ENCODE measurements around the gene ADGRG4.
"Not testable (repeated sequence)": the region's sequence is repeated elsewhere in the genome, so short reads cannot be mapped to it uniquely, and the experiment has no call there.

Gene ADGRG4, protein sequence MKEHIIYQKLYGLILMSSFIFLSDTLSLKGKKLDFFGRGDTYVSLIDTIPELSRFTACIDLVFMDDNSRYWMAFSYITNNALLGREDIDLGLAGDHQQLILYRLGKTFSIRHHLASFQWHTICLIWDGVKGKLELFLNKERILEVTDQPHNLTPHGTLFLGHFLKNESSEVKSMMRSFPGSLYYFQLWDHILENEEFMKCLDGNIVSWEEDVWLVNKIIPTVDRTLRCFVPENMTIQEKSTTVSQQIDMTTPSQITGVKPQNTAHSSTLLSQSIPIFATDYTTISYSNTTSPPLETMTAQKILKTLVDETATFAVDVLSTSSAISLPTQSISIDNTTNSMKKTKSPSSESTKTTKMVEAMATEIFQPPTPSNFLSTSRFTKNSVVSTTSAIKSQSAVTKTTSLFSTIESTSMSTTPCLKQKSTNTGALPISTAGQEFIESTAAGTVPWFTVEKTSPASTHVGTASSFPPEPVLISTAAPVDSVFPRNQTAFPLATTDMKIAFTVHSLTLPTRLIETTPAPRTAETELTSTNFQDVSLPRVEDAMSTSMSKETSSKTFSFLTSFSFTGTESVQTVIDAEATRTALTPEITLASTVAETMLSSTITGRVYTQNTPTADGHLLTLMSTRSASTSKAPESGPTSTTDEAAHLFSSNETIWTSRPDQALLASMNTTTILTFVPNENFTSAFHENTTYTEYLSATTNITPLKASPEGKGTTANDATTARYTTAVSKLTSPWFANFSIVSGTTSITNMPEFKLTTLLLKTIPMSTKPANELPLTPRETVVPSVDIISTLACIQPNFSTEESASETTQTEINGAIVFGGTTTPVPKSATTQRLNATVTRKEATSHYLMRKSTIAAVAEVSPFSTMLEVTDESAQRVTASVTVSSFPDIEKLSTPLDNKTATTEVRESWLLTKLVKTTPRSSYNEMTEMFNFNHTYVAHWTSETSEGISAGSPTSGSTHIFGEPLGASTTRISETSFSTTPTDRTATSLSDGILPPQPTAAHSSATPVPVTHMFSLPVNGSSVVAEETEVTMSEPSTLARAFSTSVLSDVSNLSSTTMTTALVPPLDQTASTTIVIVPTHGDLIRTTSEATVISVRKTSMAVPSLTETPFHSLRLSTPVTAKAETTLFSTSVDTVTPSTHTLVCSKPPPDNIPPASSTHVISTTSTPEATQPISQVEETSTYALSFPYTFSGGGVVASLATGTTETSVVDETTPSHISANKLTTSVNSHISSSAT (N-terminal part only)

DNA sequence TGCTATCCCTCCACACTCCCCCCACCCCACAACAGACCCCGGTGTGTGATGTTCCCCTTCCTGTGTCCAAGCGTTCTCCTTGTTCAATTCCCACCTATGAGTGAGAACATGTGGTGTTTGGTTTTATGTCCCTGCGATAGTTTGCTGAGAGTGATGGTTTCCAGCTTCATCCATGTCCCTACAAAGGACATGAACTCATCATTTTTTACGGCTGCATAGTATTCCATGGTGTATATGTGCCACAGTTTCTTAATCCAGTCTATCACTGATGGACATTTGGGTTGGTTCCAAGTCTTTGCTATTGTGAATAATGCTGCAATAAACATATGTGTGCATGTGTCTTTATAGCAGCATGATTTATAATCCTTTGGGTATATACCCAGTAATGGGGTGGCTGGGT, at the start of gene ADGRG4:
TSS of gene ADGRG4 (plus strand) at position 243 of the 400 bp plus-strand sequence. CDS start 7,815 bp downstream, outside the sequence.
- H3K4me3 ChIP-seq: not testable (repeated sequence)

DNA sequence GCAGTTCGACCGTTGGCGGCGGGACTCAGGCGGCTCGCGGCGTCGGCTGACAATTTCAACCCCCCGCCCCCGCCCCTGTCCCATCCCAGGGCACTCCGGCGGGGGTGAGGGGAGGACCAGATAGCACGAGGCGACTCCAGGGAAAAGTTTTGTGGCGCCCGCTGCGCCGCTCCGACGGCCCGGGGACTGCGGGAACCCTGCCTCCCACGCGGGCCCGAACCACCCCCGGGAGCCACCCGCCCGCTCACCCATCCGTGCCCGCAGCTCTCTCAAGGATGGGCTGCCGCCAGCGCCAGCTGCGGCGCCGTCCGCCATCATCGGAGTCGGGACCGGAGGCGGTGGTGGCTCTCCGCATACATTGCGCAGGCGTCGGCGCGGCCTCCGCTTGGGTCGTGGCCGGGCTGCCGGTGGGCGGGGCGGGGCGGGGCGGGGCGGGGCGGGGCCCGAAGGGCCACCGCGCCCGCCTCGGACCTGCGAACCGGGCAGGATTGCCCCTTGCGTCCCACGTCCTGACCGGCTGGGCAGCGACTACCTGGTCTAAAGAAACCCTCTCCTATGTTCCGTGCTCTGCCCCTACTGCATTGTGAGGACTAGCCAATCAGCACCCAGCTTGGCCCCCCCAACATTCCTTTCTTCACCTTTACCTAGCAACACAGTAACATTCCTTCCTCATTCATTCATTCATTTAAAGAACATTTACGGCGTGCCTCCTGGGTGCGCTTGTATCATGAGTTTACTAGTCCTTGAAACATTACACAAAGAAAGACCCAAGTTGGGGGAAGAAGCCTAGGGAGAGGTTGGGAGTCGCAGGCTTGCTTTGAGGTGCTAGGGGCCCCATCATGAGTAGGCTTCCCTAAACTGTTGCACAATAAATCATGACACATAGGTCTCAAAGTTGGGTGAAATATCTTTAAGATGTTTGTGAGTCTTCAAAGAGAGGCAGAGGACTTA, 49.4 kb upstream of the ADGRG4 start, which contains the start of gene MAP7D3:
TSS of gene MAP7D3 (minus strand) at position 360 of the 951 bp plus-strand sequence. CDS start at position 318, 42 bp downstream.
- Histone ChIP-seq H3K27ac (peak within 1 kb of the TSS in 20 of 21 experiments; percentile 18 to 88 (median 75)), H3K4me3 (peak within 1 kb of the TSS; percentile 63 to 82 (median 70))

More for the DNA sequence above, at the start of gene ADGRG4:
- not testable (repeated sequence) for H3K27ac ChIP-seq

DNA sequence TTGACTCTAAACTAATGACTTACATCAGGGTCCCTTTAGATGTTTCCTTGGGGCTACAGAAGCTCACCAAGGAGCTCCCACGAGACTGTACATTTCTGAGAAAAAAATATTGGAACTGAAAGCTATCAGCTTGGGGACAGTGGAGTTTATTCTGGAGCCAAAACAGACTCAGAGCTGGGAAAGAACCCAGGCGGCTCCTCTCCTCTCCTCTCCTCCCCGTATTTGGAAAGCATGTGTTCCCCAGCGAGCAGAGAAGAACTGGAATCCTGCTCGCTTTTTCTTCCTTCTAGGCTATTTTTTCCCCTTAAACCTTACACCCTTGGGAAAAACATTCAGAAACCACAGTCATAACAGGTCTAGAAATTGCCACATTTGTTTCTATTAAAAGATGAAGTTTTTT, 45.2 kb upstream of the ADGRG4 start:
- Histone ChIP-seq H3K4me3 (no peak overlapping the region), H3K27ac (peak overlapping the region in 2 of 21 experiments; percentile 25 to 31)

DNA sequence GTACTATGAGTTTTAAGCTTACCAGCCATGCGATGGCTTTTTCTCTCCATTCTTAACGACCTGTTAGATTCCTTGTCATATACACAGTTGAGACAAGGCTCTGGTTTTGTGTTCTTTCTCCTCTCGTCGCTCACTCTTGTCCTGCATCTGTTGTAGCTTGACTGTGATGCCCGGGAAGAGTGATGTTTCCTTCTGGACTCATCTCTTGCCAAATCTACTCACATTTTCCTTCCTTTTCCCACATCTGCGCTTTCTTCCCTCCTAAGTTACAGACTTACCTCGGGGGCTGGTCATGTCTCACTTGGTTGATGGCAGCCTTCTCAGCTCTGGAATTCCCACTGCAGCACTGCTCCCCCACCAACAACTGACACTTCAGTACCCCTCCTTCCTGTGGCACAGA, 44.7 kb upstream of the ADGRG4 start:
- Histone ChIP-seq H3K4me3 (no peak overlapping the region), H3K27ac (peak overlapping the region in 4 of 21 experiments; percentile 25 to 66 (median 47))

DNA sequence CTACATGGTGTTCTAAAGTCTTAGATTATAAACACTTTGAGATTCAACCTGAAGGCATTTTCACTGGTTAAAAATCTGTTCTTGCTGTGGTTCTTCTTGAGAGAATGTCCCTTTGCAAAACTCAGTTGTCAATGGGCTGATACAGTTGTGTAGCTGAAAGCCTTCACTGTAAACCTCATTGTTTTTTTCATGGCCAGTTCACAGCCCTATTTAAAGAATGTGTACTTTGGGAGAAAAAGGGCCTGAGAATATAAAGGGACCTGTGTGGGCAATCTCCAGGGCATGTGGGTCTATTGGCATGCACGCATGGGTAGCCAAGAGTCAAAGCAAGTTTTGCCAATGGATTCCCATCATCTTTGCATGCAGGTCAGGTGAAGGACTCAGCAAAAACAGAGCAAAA, 41.8 kb upstream of the ADGRG4 start:
- Histone ChIP-seq H3K27ac (peak overlapping the region in 1 of 21 experiments; percentile 21), H3K4me3 (no peak overlapping the region)

DNA sequence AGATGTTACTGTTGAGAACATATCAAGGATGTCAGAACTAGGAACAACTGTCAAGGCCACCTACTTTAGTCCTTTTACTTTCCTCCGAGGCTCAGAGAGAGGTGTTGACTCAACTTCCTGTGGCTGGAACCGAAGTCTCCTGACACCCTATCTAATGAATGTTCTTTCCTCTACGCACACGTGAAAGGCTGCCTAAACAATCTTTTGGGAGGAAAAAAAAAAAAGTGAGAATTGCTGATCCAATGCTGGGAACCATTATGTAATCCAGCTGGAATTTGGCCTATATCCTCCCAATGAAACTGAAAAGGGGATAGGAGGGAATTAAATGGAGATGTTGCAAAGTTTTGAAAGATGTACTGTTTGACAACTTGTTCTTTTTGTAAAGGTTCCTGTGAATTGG, 41.2 kb upstream of the ADGRG4 start:
- peak overlapping the region in 2 of 21 experiments; percentile 21 to 58 for H3K27ac ChIP-seq
- H3K4me3 ChIP-seq: no peak overlapping the region

DNA sequence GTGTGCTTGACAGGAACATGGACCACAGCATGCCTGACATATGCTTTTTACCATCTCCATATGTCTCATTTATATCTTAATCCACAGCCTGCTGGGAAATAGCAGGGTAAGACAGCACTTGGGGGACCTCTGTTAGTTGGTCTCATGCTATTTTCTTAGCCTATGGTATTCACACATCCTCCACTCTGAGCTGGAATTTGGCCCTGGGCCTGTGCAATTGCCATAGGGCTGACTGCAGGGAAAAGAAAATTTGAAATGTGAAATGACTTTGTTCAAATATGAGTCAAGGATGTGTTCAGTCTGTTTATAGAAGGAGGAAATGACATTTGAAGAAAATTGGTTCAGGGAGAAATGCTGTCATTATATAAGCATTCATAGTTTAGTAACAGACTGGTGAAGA, 40.0 kb upstream of the ADGRG4 start:
- H3K4me3 ChIP-seq: no peak overlapping the region
- no peak overlapping the region for H3K27ac ChIP-seq

DNA sequence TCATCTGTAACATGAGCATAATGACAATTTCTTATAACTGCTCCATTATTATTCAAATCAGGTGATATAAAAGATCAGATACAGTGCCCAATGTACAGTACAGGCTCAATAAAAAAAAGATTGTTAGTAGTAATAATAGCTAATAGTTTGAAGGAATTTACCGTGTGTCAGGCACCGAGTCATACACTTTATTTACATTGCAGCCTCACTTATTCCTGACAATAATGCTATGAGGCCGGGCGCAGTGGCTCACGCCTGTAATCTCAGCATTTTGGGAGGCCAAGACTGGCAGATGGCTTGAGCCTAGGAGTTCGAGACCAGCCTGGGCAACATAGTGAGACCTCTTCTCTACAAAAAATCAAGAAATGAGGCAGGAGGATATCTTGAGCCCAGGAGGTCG, 39.4 kb upstream of the ADGRG4 start:
- Histone ChIP-seq H3K4me3 (no peak overlapping the region), H3K27ac (no peak overlapping the region)

DNA sequence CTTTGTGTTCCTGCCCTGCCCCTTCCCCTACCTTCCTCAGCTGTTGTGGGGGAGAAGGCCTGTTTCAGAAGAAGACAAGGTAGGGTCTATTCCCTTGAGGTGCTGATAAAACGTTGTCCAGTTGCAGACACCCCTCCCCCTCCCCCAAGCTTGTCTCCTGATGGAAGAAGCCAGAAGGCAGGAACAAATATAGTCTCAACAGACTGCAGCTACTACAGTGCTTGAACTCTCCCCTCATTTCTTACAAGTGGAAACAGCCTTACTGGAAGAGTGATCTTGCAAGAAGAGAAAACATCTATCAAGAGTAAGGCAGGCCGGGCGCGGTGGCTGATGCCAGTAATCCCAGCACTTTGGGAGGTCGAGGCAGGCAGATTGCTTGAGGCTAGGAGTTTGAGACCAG, 38.5 kb upstream of the ADGRG4 start:
- H3K27ac ChIP-seq: no peak overlapping the region

DNA sequence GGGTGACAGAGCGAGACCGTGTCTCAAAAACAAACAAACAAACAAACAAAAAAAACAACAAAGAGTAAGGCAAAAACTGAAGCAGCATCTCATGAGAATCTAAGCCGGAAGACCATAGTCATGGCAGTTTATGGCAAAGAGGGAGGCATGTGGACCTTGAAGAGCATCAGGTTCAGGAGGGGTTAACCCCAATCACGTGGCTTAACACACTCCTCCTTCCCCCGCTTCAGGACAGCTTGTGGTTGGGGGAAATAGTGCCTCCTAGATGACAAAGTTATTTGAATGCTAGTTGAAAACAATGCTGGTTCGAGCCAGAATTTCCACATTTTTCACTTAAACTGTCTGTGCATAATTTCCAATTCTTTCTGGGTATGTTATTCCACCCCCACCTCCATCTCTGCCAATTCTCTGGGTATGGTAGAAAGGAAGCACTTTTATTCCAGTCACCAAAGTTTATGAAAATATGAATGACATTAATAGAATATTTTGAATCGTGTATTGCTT, 37.9 kb upstream of the ADGRG4 start:
- H3K27ac ChIP-seq: no peak overlapping the region
- no peak overlapping the region for H3K4me3 ChIP-seq

More for the DNA sequence above, 38.5 kb upstream of the ADGRG4 start:
- no peak overlapping the region for H3K4me3 ChIP-seq

DNA sequence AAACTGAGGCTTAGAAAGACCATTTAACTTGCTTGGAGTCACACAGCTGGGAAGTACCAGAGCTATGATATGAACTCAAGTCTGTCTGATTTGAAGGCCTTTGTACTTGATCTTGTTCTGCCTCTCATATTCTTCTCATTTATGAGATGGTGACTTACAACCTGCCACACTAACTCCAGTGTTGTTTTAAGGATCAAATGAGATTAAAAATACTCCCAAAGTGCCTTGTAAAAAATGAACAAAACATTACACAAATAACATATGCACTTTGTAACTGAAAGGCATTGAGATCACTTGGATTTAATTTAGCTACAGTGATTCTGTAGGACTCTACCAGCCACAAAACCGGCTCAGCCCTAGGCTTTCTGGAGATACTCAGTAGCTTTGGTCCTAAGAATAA, 33.9 kb upstream of the ADGRG4 start:
- Histone ChIP-seq H3K27ac (no peak overlapping the region), H3K4me3 (no peak overlapping the region)

DNA sequence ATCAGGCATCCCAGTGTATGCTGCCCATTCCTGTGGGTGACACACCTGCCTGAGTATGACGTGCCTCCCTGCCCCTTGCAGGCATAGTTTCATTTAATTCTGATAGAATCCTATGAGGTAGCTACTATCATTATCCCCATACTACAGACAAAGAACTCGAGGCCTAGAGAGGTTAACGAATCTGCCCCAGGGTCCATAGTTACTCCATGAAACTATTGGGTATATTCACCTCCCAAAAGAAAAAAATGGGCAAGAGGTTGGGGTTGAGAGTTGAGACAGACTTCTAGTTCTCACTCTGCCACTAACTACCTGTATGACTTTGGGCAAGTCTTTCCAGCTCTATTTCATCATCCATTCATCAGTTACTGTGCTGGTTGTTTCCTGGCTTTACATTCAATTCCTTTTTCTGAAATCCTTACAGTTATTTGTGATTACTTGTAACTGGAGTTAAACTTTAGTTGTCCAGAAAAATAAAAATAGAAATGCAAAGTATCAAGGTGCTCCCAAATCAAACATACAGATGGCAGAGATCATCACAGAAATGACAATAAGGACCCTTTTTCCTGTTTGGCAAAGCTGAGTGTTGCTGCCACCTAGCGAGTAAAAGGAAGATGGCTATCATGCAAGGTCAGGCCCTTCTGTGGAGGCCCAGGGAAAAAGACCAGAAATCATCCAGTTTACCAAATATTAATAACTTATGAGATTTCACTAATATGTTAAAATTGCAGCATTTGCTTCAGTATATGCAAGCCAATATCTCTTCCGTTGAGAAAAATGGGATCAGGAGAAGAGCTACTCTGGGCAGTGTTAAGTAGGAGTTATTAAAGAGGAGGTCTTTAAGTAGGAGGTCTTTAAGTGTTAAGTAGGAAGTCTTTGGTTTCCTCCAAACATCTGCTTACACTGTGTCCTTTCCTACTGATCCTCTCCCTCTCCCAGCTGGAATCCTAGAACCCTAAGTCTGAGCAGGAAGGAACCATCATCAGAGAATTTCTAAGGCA, 32.4 kb upstream of the ADGRG4 start:
- H3K4me3 ChIP-seq: no peak overlapping the region
- no peak overlapping the region for H3K27ac ChIP-seq

DNA sequence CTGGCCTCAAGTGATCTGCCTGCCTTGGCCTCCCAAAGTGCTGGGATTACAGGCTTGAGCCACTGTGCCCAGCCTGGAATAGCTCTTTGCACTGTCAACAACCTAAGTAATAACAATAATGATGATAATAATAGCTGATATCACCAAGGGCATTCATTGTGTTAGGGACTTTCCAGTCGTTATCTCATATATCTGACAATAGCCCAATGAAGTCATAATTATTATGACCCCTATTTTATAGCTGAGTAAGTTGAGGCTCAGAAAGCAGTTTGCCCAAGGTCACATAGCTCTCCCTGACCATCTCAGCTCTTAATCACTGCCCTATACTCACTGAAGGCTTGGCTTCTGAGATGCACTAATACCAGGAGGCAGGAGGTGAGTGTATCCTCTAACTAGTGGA, 30.8 kb upstream of the ADGRG4 start:
- no peak overlapping the region for H3K4me3 ChIP-seq
- H3K27ac ChIP-seq: no peak overlapping the region

DNA sequence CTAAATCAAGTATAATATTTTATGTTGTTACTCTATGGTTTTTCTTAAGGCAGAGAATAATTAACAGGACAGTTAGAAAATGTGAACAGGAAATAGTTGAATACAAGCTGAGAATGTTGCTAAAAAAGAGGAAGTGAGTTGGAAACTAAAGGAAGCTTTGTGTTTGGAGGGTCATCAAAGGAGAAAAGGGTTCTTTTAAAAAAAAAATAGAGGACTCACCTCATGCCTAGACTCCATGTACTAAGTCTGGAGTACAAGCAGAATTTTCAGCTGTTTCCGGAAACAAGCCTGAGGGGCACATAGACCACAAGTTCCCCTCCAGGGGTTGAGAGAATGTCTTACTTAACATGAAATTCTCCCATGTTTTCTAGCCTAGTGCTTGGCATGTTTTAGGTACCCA, 29.5 kb upstream of the ADGRG4 start:
- H3K4me3 ChIP-seq: no peak overlapping the region
- no peak overlapping the region for H3K27ac ChIP-seq

DNA sequence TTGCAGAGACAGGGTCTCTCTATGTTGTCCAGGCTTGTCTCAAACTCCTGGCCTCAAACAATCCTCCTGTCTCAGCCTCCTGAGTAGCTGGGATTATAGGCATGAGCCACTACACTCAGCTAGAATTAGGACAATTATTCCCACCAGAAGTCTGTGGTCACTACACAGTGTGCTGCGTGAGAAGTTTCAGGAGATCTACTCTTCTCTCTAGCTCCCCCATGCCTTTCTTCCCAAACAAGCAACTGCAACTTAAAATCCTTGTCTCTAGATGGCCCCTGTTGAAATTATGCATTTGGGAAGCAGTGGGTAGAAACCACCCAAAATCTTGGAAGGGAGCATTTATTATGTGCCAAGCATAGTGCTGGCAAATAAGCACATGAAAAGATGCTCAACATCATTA, 28.4 kb upstream of the ADGRG4 start:
- H3K27ac ChIP-seq: no peak overlapping the region

DNA sequence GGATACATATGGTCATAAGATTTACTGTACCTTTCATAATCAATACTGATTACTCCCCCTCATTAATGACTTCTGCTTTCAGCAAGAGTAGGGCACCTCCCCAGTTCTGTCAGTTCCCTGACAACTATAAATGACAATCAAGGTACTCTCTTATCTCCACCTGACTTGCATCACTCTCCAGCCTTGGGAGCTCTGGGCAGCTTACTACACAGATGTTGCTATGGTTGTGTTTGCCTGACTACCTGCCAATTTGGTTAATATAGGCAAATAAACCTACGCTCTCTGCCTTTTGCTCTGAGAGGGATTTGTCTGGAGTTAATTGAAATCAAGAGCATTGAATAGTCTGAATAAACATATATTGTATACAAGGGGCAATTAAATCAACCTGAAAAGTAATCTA, 26.8 kb upstream of the ADGRG4 start:
- Histone ChIP-seq H3K4me3 (no peak overlapping the region), H3K27ac (no peak overlapping the region)

More for the DNA sequence above, 28.4 kb upstream of the ADGRG4 start:
- no peak overlapping the region for H3K4me3 ChIP-seq

DNA sequence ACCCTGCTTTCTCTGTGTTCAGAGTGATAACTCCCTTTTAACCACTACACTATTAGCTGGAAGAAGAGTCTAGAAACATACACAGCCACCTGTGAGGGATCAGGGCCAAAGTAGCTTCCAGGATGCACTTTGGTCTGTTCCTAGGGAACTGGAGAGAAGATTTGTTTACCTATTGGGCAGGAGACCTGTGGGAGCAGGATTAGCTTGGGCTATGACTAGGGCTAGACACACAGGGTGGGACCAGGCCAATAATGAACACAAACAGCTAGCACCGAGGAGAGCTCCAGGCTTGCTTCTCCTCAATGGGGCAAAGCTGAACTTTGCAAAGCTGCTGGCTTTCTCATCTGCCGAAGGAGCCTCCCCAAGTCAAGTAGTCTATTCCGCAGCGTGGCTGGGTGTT, 25.2 kb upstream of the ADGRG4 start:
- Histone ChIP-seq H3K4me3 (no peak overlapping the region), H3K27ac (no peak overlapping the region)
